Mucosa of gallbladder (tissue), 1 donor: Measurements from ENCODE around the gene RASGRP2. TPM values are rescaled to one million over a fixed set of nuclear protein-coding genes. Genes with fewer than 3 reads are reported as not detected.
"Not testable (repeated sequence)": the region's sequence is repeated elsewhere in the genome, so short reads cannot be mapped to it uniquely, and the experiment has no call there.

ENCODE experiments used
- DNase-seq: peaks from one replicate; pipeline ENCODE4 v3.0.0-alpha.2; 2020; ENCODE audit warnings: low spot score
- total RNA-seq: library from RNA; stranded (reverse); gene quantifications from one replicate; pipeline ENCODE4 v1.2.1, GENCODE V29; 2021
- donor health status: DM: no; HTN: no; CAD: no.

RASGRP2 gene
- total RNA-seq, 1 donor from 2014 or later = 17.1 TPM

DNA sequence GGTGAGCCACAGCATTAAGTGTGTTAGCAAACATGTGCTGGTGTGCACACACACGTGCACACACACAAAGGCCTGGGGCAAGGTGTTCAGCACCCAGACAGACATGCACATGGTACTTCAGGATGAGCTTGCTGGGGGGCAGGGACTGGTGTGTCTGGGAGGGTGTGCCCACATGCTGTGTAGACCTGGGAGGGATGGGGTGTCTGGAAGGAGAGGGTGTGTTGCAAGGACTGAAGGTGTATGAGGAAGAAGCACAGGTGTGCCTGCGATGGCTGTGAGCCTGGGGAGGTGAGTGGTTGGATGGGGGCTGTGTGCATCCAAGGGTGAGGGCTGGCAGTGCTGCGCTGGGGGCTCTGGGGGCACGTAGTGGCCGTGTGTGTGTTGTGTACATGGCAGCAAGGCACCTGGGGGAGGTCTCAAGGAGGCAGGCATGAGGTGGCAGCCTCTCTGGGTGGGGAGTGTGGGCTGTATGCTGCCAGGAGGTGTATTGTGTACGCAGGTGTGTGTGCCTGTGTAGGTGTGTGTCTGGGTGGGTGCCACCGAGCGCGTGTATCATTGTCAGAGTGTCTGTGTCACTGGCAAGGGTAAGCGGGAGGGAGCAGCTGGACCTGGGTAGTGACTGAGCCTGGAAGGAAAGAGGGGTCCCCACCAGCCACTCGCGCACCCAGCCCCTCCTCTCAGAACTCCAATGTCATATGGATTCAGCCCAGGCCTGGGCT is 23.1 kb downstream of the RASGRP2 start:
- DNase-seq = no peak

DNA sequence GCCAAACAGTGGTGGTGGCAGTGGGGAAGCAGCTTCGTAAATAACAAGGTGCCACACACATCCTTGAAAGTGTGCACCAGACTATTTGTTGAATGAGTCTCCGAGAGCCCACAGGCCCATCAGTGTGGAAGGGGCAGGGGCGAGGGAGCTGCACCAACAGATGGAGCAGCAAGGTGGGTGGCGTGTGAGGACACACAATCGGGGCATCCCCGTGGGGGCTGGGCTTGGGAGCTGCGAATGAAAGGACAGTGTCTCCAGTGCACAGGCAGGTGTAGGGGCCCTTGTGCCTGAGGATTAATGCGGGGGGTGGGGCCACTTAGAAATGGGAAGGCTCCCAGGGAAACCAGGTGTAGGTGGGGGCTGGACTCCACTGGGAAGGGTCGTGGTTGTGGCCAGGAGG is 23.8 kb downstream of the RASGRP2 start:
- no peak for DNase-seq

- no peak for DNase-seq
These were observed 24.5 kb downstream of the RASGRP2 start for GRCh38 chr11:64719406-64719805.

DNA sequence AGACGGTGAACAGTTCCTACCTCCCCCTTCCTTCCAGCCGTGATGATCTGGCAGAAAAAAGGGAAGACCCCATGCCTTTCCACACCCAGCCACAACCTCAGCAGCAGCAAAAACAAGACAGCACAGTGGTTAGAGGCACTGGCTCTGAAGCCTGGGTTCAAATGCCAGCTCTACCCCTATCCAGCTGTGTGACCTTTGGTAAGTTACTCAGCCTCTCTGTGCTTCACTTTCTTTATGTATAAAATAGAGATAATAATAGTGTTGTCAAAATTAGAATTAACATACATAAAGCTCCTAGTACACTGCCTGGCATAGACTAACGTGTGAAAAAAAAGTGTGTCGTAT is 25.2 kb downstream of the RASGRP2 start:
- DNase-seq = no peak

DNA sequence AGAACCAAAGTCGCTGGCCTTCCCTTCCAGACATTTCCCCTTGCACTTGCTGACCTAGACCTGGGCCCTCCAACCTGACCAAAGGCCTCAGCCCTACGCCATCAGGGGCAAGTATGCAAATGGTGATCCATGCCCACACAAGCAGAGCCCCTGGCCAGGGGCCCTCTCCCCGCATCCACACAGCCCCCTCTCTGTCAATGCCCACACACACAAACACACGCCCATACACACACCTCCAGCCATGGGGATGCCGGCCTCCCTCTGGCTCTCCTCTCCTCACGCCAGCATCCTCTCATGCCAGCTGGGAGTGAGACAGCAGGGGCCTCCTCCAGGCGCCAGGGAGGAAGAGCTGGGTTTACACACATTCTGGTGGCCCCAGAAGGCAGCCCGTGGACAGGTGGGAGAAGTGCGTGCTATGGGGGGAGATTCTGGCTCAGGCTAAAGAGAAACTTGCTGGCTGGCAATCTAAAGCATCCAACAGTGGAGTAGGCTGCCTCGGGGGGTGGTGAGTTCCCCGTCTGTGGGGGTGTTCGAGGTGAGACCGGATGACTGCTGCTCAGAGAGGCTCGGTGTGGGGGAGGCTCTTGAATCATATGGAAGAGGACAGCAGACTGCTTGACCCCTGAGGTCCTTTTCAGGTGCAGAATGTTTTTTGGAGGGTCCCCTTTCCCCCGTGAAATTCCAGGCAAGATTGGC is 25.7 kb downstream of the RASGRP2 start:
- DNase-seq = no peak

GRCh38 chr11:64717268-64717578 is 26.7 kb downstream of the RASGRP2 start:
- no peak for DNase-seq

DNA sequence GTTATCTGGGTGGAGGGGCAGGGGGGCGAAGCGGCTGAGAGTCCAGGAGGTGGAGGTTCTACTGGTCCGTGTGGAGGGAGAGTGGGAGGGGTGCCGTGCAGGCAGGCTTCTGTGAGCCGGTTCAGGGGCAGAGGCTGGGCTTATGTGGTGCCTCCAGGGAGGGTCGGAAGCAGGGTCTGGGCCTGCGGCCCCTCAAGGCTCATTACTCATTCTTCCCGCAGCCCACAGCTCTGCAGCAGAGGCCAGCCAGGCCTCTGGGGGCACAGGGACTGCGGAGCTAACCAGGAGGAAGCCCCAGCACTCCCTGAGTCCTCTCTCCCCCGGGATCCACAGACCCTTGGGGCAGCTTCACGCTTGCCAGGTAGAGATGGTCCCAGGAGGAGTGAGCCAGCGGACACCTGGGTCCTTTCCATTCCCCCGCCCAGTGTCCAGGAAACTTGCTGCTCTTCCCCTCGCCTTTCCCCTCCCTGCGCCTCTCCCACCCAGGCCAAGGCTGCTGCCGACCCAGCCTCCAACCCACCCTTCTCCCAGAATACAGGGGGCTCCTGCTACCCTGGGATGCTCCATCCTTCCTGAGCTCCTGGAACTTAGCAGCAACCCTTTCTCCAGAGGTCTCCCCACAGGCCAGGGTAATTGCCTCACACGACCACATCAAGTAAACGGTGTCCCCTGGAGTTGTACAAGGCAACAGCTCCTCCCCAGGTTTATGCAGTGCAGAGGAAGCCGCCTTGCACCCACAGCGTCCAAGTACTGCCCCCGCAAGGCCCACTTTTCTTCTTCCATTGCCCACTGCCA is 27.3 kb downstream of the RASGRP2 start:
- DNase-seq = no peak

- no peak for DNase-seq
These were observed 28.0 kb downstream of the RASGRP2 start for GRCh38 chr11:64715756-64716472.

DNA sequence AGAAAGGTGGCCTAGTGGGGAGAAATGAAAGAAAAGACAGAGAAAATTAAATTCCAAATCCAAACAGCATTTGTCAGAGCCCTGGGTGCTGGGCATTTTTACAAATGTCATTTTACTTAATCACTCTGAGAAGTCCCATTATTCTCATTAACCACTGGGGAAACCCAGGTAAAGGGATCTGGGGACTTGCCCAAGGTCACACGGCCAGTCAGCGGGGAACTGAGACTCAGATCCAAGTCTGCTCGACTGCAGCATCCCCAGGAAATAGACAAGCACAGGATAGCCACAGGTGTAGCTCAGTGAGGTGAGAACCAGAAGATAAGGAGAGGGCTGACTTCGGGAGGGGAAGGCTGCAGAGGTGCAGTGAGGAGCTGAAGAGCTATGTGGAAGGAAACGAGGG is 28.8 kb downstream of the RASGRP2 start:
- no peak for DNase-seq

GRCh38 chr11:64714666-64715065 is 29.3 kb downstream of the RASGRP2 start:
- DNase-seq = no peak

DNA sequence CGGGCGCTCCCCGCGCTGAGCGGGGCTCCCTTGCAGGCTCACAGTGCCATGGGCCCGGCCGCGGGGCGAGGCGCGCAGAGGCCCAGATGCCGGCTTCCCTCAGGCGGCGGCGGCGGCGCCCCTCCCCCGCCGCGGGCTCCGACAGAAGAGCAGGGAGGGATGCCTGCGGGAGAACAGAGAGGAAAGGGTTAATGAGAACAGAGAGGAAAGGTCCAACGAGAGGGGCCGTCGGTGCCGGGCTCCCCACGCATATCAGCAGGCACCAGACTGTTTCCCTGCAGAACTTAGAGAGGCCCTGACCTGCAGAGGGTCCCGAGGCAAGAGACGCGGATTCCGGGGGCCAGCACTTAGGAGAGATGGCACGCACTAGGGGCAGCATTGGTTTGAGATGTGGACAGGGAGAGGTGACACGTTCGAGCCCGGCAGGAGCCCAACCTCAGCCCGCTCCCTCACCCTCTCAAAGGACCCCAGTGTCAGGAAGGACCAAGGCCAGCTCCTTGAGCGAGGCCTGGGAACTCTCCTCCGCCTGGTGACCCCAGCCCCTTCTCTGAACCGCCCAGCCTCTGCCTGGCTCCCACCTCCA is 30.1 kb downstream of the RASGRP2 start:
- no peak for DNase-seq

DNA sequence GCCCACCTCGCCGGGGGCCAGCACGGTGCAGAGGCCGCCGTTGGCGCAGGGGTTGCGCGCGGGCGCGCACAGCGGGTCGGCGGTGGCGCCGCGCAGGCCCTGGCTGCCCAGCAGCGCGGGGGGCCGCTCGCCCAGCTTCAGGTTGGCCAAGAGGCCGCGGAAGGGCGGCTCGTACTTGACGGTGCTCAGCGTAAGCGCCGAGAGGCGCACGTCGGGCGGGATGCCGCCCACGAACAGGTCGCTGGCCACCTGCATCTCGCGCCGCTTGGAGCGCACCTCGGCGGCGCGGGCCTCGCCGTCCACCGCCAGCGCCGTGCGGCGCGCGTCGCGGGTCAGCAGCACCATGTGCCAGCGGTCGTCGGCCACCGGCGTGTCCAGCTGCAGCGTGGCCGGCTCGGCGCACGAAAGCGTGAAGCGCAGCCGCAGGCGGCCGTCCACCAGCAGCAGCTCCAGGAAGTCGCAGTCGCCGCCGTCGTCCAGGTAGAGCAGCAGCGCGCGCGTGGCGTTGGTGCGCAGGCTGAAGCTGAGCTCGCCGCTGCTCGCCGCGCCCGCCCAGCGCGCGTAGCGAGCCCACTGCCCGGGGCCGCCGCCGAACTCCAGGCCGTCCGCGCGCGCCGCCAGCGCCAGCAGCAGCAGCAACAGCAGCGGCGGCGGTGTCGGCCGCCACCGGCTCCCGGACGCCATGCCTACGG is 30.8 kb downstream of the RASGRP2 start:
- DNase-seq = peak; percentile 29

DNA sequence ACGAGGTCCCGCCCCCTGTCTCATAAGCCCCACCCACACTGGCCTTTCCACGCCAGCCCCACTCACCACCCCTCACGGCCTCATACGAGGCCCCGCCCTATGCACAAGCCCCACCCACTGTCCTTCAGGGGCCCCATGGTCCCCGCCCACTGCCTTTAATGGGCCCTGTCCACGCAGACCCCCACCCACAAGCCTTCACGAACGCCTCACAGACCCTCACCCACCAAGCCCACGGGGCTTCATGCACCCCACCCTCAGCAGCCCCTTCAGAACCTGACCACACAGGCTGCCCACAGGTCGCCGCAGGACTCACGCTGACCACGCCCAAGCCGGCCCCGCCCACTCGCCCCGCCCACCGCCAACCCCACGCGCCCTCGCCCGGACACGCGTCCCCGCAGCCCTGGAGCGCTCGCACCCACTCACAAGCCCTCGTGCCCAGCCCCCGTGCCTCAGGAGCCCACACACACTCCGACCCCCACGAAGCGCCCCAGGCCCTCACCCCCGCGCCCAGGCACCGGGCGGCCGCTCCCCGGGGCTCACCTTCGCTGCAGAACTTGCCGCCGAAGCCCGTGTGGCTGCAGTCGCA is 31.4 kb downstream of the RASGRP2 start:
- no peak for DNase-seq

DNA sequence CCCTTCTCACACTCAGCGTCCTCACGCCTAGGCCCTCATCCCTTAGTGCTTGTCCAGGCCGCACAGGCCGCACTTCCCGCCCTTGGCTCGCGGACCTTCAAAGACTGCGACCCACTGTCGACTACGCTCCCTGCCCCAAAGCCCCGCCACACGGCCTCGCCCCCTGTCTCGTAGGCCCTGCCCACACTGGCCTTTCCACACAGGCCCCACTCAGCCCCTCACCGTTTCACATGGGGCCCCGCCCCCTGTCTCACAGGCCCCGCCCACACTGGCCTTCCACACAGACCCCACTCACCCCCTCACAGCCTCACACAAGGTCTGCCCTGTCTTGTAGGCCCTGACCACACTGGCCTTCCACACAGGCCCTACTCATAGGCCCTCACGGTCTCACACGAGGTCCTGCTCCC is 32.0 kb downstream of the RASGRP2 start:
- DNase-seq = no peak

DNA sequence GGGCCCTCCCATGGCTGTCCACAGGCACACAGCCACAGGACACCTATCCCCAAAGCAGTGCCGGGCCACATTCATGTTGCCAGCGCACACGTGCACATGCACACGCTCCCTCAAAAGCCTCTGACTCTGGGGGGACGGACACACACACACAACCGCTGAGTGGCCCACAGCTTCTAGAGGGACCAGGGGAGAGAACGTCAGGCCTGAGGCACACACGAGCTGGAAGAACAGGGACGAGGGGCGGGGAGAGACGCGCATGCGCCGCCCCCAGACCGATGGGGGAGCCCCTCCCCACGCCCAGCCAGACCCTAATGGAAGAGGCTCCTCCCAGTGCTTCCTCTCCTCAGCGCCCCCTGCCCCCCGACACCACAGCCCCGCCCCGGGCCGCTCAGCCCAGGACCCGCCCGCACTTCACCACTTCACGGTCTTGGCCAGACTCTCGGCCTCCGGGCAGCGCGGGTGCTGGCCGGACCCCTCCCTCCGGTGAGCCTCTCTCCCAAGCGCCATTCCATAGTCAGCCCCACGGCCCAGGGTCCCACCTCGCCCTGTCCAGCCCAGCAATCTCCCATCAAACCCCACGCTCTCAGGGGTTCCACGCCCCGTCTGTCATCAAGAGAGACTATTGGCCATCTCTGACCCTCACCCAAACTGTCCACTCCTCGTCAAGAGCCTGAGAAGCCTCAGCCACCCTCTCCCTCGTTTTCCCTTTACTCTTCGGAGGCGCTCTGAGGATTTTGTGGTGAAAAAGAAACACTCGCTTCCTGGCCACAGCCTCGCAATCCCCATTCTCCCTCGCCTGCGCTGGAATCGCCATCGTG is 32.6 kb downstream of the RASGRP2 start:
- DNase-seq = no peak

DNA sequence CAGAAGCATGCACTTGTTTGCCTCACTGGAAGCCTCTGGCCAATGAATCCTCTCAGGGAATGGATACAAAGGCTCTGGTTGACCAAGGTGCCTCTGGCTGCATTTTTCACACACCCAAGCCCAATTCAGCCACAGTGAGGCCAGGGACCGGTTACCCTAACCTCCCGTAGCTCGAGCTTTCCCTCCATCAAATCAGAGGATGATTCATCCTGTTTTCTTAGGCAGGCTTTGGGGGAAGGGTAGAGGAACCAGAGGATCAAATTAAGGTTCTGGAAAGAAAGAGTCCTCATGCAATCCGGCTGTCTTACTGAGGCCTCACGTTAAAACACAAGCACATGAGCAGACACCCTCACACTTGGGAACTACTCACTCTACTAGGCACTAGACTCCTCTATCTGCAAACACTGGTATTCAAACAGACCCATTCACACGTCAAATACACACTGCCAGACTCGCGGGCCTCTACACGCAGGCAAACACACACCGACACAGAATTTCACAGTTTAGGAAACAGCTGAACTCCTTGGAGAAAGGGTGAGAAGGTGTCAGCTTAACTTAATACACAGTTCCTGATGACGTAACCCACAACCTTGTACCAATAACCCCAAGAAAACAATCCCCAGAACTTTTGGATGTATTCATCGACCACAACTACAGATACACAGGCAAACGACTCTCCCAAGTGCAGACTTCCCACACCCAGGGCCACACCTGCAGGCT is 33.4 kb downstream of the RASGRP2 start:
- DNase-seq = no peak

GRCh38 chr11:64705501-64705900 is 38.4 kb downstream of the RASGRP2 start:
- DNase-seq = no peak

- no peak for DNase-seq
These were observed 40.9 kb downstream of the RASGRP2 start for GRCh38 chr11:64703048-64703447.

DNA sequence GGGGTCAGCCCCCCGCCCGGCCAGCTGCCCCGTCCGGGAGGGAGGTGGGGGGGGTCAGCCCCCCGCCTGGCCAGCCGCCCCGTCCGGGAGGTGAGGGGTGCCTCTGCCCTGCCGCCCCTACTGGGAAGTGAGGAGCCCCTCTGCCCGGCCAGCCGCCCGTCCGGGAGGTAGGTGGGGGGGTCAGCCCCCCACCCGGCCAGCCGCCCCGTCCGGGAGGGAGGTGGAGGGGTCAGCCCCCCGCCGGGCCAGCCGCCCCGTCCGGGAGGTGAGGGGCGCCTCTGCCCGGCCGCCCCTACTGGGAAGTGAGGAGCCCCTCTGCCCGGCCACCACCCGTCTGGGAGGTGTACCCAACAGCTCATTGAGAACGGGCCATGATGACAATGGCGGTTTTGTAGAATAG is 42.0 kb downstream of the RASGRP2 start:
- DNase-seq = not testable (repeated sequence)
